Loucy (cell line): ENCODE measurements around the gene LANCL2.

Source experiments
- EZH2phosphoT487 ChIP-seq: fragments of 200-600 bp; IDR thresholded peaks from 2 replicates; pipeline ENCODE4 v1.6.1; 2018; ENCODE audit warnings: antibody characterized with exemption, mild to moderate bottlenecking, moderate library complexity, borderline replicate concordance
- TF ChIP-seq, protein P1 (sequence below): fragments of 200-600 bp; sonication (generic); conservative IDR thresholded peaks from 2 replicates; pipeline ENCODE4 v1.5.1; 2014; ENCODE audit warnings: mild to moderate bottlenecking, antibody characterized with exemption, low read length

DNA sequence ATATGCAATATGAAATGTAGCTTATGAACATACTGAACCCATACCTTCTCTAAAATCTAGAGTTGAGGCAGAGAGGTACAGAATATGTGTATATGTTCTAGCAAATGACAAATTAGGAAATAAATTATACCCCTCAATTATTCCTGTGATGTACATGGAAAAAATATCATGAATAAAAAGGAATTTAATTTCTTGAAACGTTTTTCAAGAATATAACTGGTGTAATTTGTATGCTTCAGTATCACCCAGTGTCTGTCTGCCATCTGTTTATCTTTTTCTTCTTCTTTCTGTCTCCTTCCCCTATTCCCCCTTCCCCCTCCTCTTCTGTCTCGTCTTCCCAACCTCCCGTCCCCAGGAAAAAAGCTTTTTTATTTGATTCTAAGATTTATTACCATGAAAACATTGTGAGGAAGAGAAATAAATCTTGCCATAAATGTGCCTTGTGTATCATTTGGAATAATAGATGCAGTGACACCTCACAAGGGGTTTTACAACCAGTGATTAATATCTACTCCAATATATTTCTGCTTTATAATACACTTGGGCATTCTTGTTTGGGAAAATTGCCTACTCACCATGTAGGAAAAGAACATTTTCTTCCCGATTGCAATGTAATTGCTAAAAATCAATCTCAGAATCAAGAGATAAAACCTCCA lies 12.2 kb downstream of the LANCL2 start:
- TF ChIP-seq, protein P1, sequence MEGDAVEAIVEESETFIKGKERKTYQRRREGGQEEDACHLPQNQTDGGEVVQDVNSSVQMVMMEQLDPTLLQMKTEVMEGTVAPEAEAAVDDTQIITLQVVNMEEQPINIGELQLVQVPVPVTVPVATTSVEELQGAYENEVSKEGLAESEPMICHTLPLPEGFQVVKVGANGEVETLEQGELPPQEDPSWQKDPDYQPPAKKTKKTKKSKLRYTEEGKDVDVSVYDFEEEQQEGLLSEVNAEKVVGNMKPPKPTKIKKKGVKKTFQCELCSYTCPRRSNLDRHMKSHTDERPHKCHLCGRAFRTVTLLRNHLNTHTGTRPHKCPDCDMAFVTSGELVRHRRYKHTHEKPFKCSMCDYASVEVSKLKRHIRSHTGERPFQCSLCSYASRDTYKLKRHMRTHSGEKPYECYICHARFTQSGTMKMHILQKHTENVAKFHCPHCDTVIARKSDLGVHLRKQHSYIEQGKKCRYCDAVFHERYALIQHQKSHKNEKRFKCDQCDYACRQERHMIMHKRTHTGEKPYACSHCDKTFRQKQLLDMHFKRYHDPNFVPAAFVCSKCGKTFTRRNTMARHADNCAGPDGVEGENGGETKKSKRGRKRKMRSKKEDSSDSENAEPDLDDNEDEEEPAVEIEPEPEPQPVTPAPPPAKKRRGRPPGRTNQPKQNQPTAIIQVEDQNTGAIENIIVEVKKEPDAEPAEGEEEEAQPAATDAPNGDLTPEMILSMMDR, result no peak
- no peak for TF ChIP-seq EZH2phosphoT487
